IMR-90 (cell line): ENCODE data around the gene RCE1. TPM values are rescaled to one million over a fixed set of nuclear protein-coding genes. Genes with fewer than 3 reads are reported as not detected.

Experiments used
- ATAC-seq: fragments of 200-7000 bp; cut with Tn5 transposase; 2 replicates; pipeline ENCODE4 v1.9.1; 2020; ENCODE audit warnings: low read depth, mild to moderate bottlenecking, moderate library complexity
- BruUV-seq: library from RNA; stranded (reverse); fragments of 400-500 nt; replicated peaks from 2 replicates; lab custom pipeline; 2021; lab: Mats Ljungman, UMichigan
- CTCF ChIA-PET: fragments of 300-600 bp; formaldehyde crosslinking; extraction: SDS; loops from one replicate; lab custom pipeline; 2021; ENCODE audit warnings: antibody characterized with exemption; lab: Yijun Ruan, JAX
- POLR2A ChIA-PET: fragments of 300-600 bp; sonication (Branson Sonifier 250); formaldehyde crosslinking; loops from one replicate; lab custom pipeline; 2022; ENCODE audit warnings: antibody characterized with exemption; ENCODE audit not compliant: unreplicated experiment; lab: Charles Lee
- DNase-seq: peaks from one replicate; pipeline ENCODE4 v3.0.0; 2013
- H2AFZ ChIP-seq: replicated peaks from 2 replicates; pipeline ENCODE3; 2013; ENCODE audit warnings: low read length, mild to moderate bottlenecking; ENCODE audit not compliant: poor library complexity
- H2AK5ac ChIP-seq: 2 replicates; pipeline ENCODE4 v1.6.1; 2013; ENCODE audit warnings: low read depth, low read length, inconsistent platforms
- H2AK9ac ChIP-seq: replicated peaks from 2 replicates; pipeline ENCODE3; 2013; ENCODE audit warnings: mild to moderate bottlenecking, low read depth, low read length, moderate library complexity; ENCODE audit not compliant: poor library complexity
- H2BK120ac ChIP-seq: 2 replicates; pipeline ENCODE4 v1.6.1; 2013; ENCODE audit warnings: low read depth, low read length, inconsistent platforms
- H2BK15ac ChIP-seq: 3 replicates; pipeline ENCODE4 v1.6.1; 2013; ENCODE audit warnings: low read depth, low read length, inconsistent platforms
- H2BK20ac ChIP-seq: 2 replicates; pipeline ENCODE4 v1.6.1; 2013; ENCODE audit warnings: low read depth, mild to moderate bottlenecking, inconsistent platforms, low read length, moderate library complexity
- H2BK5ac ChIP-seq: 2 replicates; pipeline ENCODE4 v1.6.1; 2013; ENCODE audit warnings: mild to moderate bottlenecking, low read depth, low read length, inconsistent platforms; ENCODE audit not compliant: poor library complexity, severe bottlenecking
- H3K14ac ChIP-seq: replicated peaks from 2 replicates; pipeline ENCODE4 v1.6.1; 2013; ENCODE audit warnings: low read depth, low read length, inconsistent platforms
- H3K18ac ChIP-seq: 2 replicates; pipeline ENCODE4 v1.6.1; 2013; ENCODE audit warnings: low read depth, low read length, control low read depth
- H3K23ac ChIP-seq: 2 replicates; pipeline ENCODE4 v1.6.1; 2013; ENCODE audit warnings: low read depth, low read length, inconsistent platforms
- H3K27ac ChIP-seq: 2 replicates; pipeline ENCODE4 v1.5.1; 2013; ENCODE audit warnings: mild to moderate bottlenecking, control low read depth, low read length; ENCODE audit not compliant: insufficient read depth
- H3K27me3 ChIP-seq: 2 replicates; pipeline ENCODE4 v1.6.1; 2013; ENCODE audit warnings: low read length; ENCODE audit not compliant: control insufficient read depth, insufficient read depth
- H3K36me3 ChIP-seq: 2 replicates; pipeline ENCODE4 v1.6.1; 2013; ENCODE audit warnings: low read length, mixed read lengths; ENCODE audit not compliant: control insufficient read depth, insufficient read depth
- H3K4ac ChIP-seq: 2 replicates; pipeline ENCODE4 v1.6.1; 2013; ENCODE audit warnings: low read depth, low read length, inconsistent platforms
- H3K4me1 ChIP-seq: 2 replicates; pipeline ENCODE4 v1.6.1; 2013; ENCODE audit warnings: low read length, mixed read lengths; ENCODE audit not compliant: control insufficient read depth, insufficient read depth
- H3K4me2 ChIP-seq: 2 replicates; pipeline ENCODE4 v1.6.1; 2013; ENCODE audit warnings: low read depth, mild to moderate bottlenecking, control low read depth, low read length, moderate library complexity
- H3K4me3 ChIP-seq: 2 replicates; pipeline ENCODE4 v1.5.1; 2013; ENCODE audit warnings: low read depth, mild to moderate bottlenecking, control low read depth, low read length, moderate library complexity; ENCODE audit not compliant: insufficient read depth
- H3K56ac ChIP-seq: 2 replicates; pipeline ENCODE4 v1.6.1; 2013; ENCODE audit warnings: low read length, inconsistent platforms; ENCODE audit not compliant: insufficient read depth; ENCODE audit errors: extremely low read depth
- H3K79me1 ChIP-seq, 2 experiments: 2 replicates each; pipeline ENCODE4 v1.6.1; 2013; ENCODE audit warnings: low read length in 2 of 2, inconsistent platforms in 1 of 2, low read depth in 1 of 2
- H3K9ac ChIP-seq: 2 replicates; pipeline ENCODE4 v1.6.1; 2013; ENCODE audit warnings: low read depth, low read length, control low read depth
- H3K9me1 ChIP-seq: 2 replicates; pipeline ENCODE4 v1.6.1; 2013; ENCODE audit warnings: low read length, inconsistent platforms; ENCODE audit not compliant: insufficient read depth
- H3K9me3 ChIP-seq: 2 replicates; pipeline ENCODE4 v1.6.1; 2013; ENCODE audit warnings: low read length; ENCODE audit not compliant: control insufficient read depth, insufficient read depth
- H4K20me1 ChIP-seq: 2 replicates; pipeline ENCODE4 v1.6.1; 2013; ENCODE audit warnings: low read length, inconsistent platforms; ENCODE audit not compliant: insufficient read depth
- H4K5ac ChIP-seq: 2 replicates; pipeline ENCODE4 v1.6.1; 2013; ENCODE audit warnings: mild to moderate bottlenecking, low read depth, low read length, control low read depth
- H4K8ac ChIP-seq, 2 experiments: 2 replicates each; pipeline ENCODE4 v1.6.1; 2013; ENCODE audit warnings: low read depth in 2 of 2, low read length in 2 of 2, control low read depth in 1 of 2, inconsistent platforms in 1 of 2
- H4K91ac ChIP-seq: 2 replicates; pipeline ENCODE4 v1.6.1; 2013; ENCODE audit warnings: low read depth, low read length, inconsistent platforms; ENCODE audit not compliant: insufficient read depth
- BHLHE40 ChIP-seq: fragments of 150-350 bp; IDR thresholded peaks from 2 replicates; pipeline ENCODE4 v1.6.1; 2016; ENCODE audit warnings: mild to moderate bottlenecking, low read depth, low read length
- CEBPB ChIP-seq: IDR thresholded peaks from 2 replicates; pipeline ENCODE4 v1.6.1; 2012; ENCODE audit warnings: low read depth, low read length, improper control_type of control experiment
- CHD1 ChIP-seq: IDR thresholded peaks from 2 replicates; pipeline ENCODE4 v1.6.1; 2012; ENCODE audit warnings: low read depth, low read length, improper control_type of control experiment
- CTCF ChIP-seq: conservative IDR thresholded peaks from 2 replicates; pipeline ENCODE4 v1.5.1; 2012; ENCODE audit warnings: mild to moderate bottlenecking, low read depth, low read length, improper control_type of control experiment
- ELK1 ChIP-seq: fragments of 150-350 bp; IDR thresholded peaks from 2 replicates; pipeline ENCODE4 v1.6.1; 2016; ENCODE audit warnings: low read depth, mild to moderate bottlenecking, low read length, moderate library complexity, borderline replicate concordance
- FOS ChIP-seq: fragments of 150-350 bp; IDR thresholded peaks from 2 replicates; pipeline ENCODE4 v1.6.1; 2016; ENCODE audit warnings: low read depth, low read length
- MAFK ChIP-seq: IDR thresholded peaks from 2 replicates; pipeline ENCODE4 v1.6.1; 2012; ENCODE audit warnings: low read depth, low read length, improper control_type of control experiment
- MAZ ChIP-seq: IDR thresholded peaks from 2 replicates; pipeline ENCODE4 v1.6.1; 2012; ENCODE audit warnings: low read depth, mild to moderate bottlenecking, low read length, improper control_type of control experiment, moderate library complexity, borderline replicate concordance
- MXI1 ChIP-seq: IDR thresholded peaks from 2 replicates; pipeline ENCODE4 v1.6.1; 2012; ENCODE audit warnings: low read depth, mild to moderate bottlenecking, low read length, moderate library complexity, borderline replicate concordance
- NFE2L2 ChIP-seq: fragments of 150-350 bp; IDR thresholded peaks from 2 replicates; pipeline ENCODE4 v1.6.1; 2016; ENCODE audit warnings: low read depth, mild to moderate bottlenecking, low read length
- POLR2A ChIP-seq: IDR thresholded peaks from 2 replicates; pipeline ENCODE4 v1.6.1; 2012; ENCODE audit warnings: mild to moderate bottlenecking, low read depth, low read length
- RAD21 ChIP-seq: IDR thresholded peaks from 2 replicates; pipeline ENCODE4 v1.6.1; 2012; ENCODE audit warnings: low read length, improper control_type of control experiment
- RCOR1 ChIP-seq: IDR thresholded peaks from 2 replicates; pipeline ENCODE4 v1.6.1; 2012; ENCODE audit warnings: mild to moderate bottlenecking, low read length, improper control_type of control experiment; ENCODE audit not compliant: insufficient replicate concordance
- RFX5 ChIP-seq: IDR thresholded peaks from 2 replicates; pipeline ENCODE4 v1.8.0; 2012; ENCODE audit warnings: low read depth, mild to moderate bottlenecking, low read length, moderate library complexity
- SMC3 ChIP-seq: fragments of 150-350 bp; IDR thresholded peaks from 2 replicates; pipeline ENCODE4 v1.6.1; 2016; ENCODE audit warnings: low read depth, mild to moderate bottlenecking, antibody characterized with exemption, low read length, moderate library complexity
- USF2 ChIP-seq: fragments of 150-350 bp; IDR thresholded peaks from 2 replicates; pipeline ENCODE4 v1.6.1; 2017; ENCODE audit warnings: mild to moderate bottlenecking, antibody characterized with exemption, low read length, low read depth
- WGBS, 2 experiments: methylation state at CpG; one replicate each; pipeline versions ENCODE4 v1.1.5 to v1.1.7; 2013; ENCODE audit warnings: missing lambda C conversion rate in 2 of 2; ENCODE audit not compliant: insufficient read length in 1 of 2; ENCODE audit errors: extremely low coverage in 2 of 2; 5-methylcytosine and 5-hydroxymethylcytosine counted together
- dilution Hi-C: fragments of 300-500 bp; cut with HindIII; formaldehyde crosslinking; loops from one replicate; pipeline ENCODE4 v1.14.3; 2018; ENCODE audit warnings: low sequenced_read_pairs; ENCODE audit not compliant: unreplicated experiment
- in situ Hi-C: fragments of 300-500 bp; cut with MboI; formaldehyde crosslinking; loops from 3 replicates; pipeline ENCODE4 v1.14.3; 2019; ENCODE audit warnings: low sequenced_read_pairs, inconsistent platforms, mixed read lengths
- intact Hi-C: fragments of 100-400 bp; cut with micrococcal nuclease; formaldehyde crosslinking; loops from 2 replicates; pipeline ENCODE4 v1.10.0; 2022
- polyA plus RNA-seq, 3 experiments: library from polyadenylated mRNA; depleted of rRNA; stranded (reverse); fragments of >200 nt; gene quantifications; 2 replicates each; pipeline ENCODE4 v1.2.3, GENCODE V29; 2012; ENCODE audit warnings: low replicate concordance in 1 of 3
- total RNA-seq: library from RNA; depleted of rRNA; stranded (reverse); fragments of >200 nt; gene quantifications from 2 replicates; pipeline ENCODE4 v1.2.3, GENCODE V29; 2012

RCE1 gene
- total and polyA plus RNA-seq, 2 of the 4 experiments (the other 2 are of a cell fraction), result 6.6 to 19.4 TPM

GRCh38 chr11:66874232-66874631 lies 31.0 kb downstream of the RCE1 start:
- no peak overlapping the region for H3K56ac ChIP-seq
- no peaks in the 10 kb centered on the region for H3K9me3 ChIP-seq
- dilution Hi-C loops, result no loop called here
- intact Hi-C loops, result no loop called here
- TF ChIP-seq RFX5, result no peak
- no peak for TF ChIP-seq CHD1
- no peak for TF ChIP-seq NFE2L2
- TF ChIP-seq CTCF, result no peak
- no peak for TF ChIP-seq FOS
- TF ChIP-seq MAFK, result no peak
- TF ChIP-seq ELK1, result no peak
- no peak for TF ChIP-seq RCOR1
- TF ChIP-seq CEBPB, result no peak
- no peak for TF ChIP-seq MAZ
- TF ChIP-seq BHLHE40, result no peak
- TF ChIP-seq RAD21, result no peak
- no peak for TF ChIP-seq POLR2A
- no peak for TF ChIP-seq USF2
- TF ChIP-seq SMC3, result no peak
- no peak for TF ChIP-seq MXI1
- no peak overlapping the region for H3K4me3 ChIP-seq
- H4K8ac ChIP-seq, result no peak overlapping the region
- H4K91ac ChIP-seq, result no peak overlapping the region
- no peak overlapping the region for H2BK15ac ChIP-seq
- H3K36me3 ChIP-seq, result peaks cover 24% of the 10 kb centered on the region; the same call in 1 of the 2 replicates
- ChIA-PET CTCF (no interaction called here), POLR2A (no interaction called here)
- no peak overlapping the region for H2BK120ac ChIP-seq
- H3K23ac ChIP-seq, result 0 out of 2 replicates have a peak overlapping the region, but pooled peaks have one; percentile 56
- no peak overlapping the region for H2AFZ ChIP-seq
- no peak overlapping the region for H2BK20ac ChIP-seq
- no peaks in the 10 kb centered on the region for H4K20me1 ChIP-seq
- H2AK9ac ChIP-seq, result no peak overlapping the region
- no peak overlapping the region for H2BK5ac ChIP-seq
- peaks cover 0 to 5% of the 10 kb centered on the region in 2 experiments; a peak in 1 of 4 replicates for H3K79me1 ChIP-seq
- BruUV-seq, result no TSS peak
- H3K27ac ChIP-seq, result no peak overlapping the region
- H3K4me1 ChIP-seq, result peaks cover 14% of the 10 kb centered on the region
- no peak overlapping the region for H3K18ac ChIP-seq
- no peaks in the 10 kb centered on the region; the same call in none of the 2 replicates for H3K9me1 ChIP-seq
- no peak overlapping the region for H3K9ac ChIP-seq
- in situ Hi-C loops, result no loop called here
- ATAC-seq (no peak), DNase-seq (no peak)
- H3K14ac ChIP-seq, result no peak overlapping the region
- H3K4ac ChIP-seq, result no peak overlapping the region
- H4K5ac ChIP-seq, result no peak overlapping the region
- H3K27me3 ChIP-seq, result no peaks in the 10 kb centered on the region
- no peak overlapping the region for H2AK5ac ChIP-seq
- H3K4me2 ChIP-seq, result no peak overlapping the region
- 100% methylated on average over 1 of the region's 6 CpGs; no CpG with 5 or more reads in 1 of the 2 experiments for WGBS, 2 experiments
